GM19193 (cell line): ENCODE data around the gene CTIF.

Source experiments
- POLR2A ChIP-seq: IDR thresholded peaks from 4 replicates; pipeline ENCODE4 v1.6.1; 2011; ENCODE audit not compliant: insufficient read depth, insufficient read length; ENCODE audit errors: extremely low read depth

CTIF gene

GRCh38 chr18:48771641-48772375, 233.0 kb downstream of the CTIF start:
- no peak for TF ChIP-seq POLR2A

GRCh38 chr18:48772457-48772856, 233.6 kb downstream of the CTIF start:
- no peak for TF ChIP-seq POLR2A

DNA sequence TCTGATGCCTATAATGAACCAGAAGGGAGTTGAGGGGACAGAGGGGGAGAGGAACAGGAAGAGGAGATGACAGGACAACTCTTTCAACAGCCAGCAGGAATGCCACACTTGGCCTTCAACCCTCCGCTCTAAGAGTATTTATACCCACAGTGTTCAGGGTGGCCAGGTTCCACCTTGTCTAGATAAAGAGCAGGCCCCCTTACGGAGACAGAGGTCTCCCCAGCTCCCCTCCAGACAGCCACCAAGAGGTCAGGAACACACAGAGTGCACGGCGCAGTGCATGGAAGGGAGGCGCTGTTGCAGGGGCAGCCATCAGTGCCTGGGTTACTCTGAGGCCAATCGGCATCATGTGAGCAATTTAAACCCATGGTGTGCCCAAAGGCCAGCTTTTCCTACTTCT, 235.0 kb downstream of the CTIF start:
- no peak for TF ChIP-seq POLR2A

DNA sequence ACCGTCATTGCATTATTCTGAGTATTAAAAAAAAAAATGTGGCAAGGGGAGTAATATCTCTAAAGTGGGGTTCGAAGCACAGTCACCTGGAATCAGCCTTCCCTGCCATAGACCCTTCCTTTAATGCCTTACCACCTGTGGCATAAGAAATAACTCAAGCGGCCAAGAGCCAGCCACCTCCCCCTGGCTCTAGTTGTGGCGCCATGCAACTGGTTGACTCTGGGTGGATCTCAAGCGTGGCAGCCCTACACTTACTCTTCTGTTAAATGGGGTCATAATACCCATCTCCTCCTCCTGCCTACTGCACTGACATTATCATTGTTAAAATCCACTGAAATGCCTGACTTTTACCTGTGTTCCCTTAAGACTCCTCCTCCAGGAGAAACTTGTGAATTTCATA, 236.1 kb downstream of the CTIF start:
- no peak for TF ChIP-seq POLR2A

- TF ChIP-seq POLR2A, result no peak
Observed at GRCh38 chr18:48775372-48776155, 236.7 kb downstream of the CTIF start.

DNA sequence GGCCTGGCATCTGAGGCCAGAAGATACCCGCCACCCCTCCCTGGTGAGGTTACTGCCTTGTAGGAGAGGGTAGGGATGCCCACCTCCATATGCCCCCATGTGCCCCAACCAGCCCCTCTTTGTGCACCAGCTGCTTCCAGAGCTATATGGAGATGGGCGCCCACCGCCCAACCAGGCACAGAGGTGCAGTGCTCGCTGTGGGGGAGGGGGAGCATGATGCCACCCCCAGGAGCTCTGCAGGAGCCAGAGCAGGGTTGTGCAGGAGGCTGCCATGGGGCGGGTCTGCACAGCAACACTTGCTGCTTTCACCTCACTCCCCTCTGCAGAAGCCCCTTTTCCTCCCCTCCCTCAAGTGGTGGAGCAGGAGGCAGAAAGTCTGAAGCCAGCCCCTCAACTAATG, 237.3 kb downstream of the CTIF start:
- TF ChIP-seq POLR2A, result no peak

DNA sequence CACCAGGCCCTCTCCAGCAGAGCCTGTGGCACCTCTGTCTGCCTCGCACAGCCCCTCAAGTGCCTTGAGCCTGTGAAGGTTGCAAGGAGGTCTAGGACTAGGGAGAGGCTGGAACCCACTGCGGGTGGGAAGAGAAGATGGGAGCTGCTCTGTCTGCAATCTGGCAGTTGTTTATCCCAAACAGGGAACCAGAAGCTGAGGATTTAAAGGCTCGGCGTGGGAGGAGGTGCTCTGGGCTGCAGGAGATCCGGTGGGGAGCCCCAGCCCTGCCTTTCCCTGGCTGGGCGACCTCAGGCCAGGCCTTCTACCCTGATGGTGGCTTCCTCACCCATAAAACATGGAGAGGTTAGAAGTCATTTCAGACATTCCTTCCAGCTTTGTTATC, 237.8 kb downstream of the CTIF start:
- TF ChIP-seq POLR2A, result no peak

- TF ChIP-seq POLR2A, result no peak
Observed at GRCh38 chr18:48777026-48777743, 238.4 kb downstream of the CTIF start.

- TF ChIP-seq POLR2A, result no peak
Observed at GRCh38 chr18:48777744-48778116, 238.9 kb downstream of the CTIF start.

DNA sequence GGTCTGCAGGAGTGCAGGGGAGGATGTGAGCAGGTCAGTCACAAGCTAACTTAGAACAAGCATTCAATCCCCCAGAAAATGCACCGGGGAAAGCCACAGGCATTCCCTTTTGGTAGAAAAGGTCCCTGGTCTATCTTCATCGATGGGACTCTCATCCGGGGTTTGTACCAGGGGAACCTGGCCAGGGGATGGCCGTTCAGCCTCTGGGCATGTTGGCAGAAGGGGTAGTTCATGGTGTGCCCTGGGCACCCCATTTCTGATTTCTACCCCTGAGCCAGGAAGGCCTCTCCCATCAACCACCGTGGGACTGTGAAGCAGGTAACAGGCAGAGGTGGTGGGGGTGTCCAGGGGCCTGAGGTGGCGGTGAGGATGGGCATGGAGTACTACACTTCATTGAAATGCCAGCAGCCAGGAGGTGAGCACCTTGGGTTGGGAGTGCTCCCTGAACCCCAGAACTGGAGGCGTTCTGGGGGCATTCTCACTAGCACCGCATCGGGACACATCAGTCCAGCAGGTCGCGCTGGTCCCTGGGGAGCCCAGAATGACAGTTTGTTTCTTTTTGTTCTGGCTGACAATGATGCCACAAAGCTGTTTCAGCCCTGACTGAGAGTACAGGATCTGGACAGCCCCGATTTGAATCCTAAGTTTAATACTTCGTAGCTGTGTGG, 239.6 kb downstream of the CTIF start:
- TF ChIP-seq POLR2A, result no peak

DNA sequence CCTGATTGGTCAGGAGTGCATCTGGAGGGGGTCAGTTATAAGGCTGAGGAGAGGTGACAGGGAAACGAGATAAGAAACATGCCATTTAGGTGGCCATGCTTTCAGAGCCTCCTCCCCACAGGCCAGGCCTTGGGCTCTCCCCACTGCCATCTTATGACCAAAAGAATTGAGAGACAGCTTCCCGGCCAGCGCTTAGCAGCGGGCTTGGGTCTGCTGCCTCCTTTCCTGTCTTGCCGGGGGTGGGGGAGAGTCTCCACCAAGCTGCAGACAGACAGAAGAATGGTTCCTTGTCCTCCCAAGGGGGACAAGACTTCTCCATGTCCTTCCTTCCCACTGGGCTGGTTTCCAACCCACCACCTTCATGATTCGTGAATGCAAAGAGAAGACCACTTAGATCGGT, 240.6 kb downstream of the CTIF start:
- TF ChIP-seq POLR2A, result no peak

DNA sequence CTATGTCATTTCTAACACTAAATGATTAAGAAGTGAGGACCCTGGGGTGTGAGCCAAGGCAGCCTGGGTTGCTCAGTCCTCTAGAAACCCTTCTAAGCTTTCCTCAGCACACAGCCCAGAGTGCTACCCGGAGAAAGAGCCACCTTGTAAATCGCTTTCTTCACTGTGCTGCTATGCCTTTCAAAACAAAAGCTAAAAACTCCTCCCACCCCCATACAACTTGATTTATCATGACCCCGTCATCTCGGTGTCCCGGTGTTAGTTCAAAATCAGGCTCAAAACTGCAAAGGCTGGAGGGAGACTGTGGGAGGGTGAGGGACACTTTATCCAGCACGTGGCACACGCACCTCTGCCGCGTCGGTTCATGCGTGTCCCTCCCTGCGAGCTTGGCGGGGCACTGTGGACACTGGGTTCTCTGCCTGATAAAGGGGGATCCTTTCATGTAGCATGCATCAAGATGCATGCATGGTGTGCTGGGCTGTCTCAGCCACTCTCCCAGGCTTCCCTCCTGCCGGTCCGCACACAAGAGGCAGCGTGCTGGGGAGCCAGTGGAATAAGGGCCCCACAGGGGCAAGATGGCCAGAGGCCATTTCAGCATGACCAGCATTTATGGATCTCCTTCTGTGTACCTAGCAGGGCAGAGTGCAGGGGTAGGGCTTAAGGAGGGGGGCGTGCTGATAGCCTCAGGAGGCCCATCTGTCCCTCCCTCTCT, 241.5 kb downstream of the CTIF start:
- TF ChIP-seq POLR2A, result no peak

GRCh38 chr18:48780913-48781162, 242.0 kb downstream of the CTIF start:
- no peak for TF ChIP-seq POLR2A

DNA sequence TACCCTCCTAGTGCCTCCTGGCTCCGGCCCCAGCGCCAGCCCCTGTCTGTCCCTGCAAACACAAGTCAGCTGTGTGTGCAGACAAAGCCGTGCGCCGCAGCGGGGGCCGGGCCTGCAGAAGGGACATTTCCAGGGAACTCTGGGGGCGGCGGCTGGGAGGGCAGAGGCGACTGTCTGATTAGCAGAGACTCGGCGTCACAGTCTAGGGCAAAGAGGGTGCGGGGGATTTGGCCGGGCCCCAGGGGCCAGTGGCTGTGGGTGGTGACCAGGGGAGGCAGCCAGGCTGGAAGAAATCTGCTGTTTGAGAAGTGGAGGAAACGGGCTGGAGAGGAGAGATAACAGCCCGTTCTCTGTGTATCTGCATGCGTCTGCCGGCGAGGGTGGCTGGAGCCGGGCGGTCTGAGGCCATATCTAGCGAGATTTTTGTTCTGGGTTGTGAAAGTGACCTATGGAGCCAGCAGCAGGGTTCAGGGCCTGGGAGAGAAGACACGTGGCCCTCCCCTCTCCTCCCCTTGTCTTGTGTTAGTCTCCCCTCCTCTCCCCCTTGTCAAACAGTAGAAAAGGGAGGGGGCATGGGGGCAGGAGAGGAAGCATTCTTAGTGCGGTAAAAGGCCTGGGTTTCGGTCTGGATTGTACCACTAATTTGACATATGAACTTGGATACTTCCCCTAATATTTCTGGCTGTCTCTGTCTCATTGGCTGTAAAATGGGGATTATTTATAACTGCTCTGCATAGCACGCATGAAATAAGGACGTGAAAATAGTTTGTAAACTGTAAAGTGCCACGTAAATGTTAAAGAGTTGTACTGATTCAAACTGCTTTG, 242.5 kb downstream of the CTIF start:
- TF ChIP-seq POLR2A, result no peak
